SK-N-SH (cell line): ENCODE measurements around the gene GPR82.

Experiments used
- EP300 ChIP-seq, 2 experiments: IDR thresholded peaks; 2 replicates each; pipeline versions ENCODE4 v1.4.0 to v1.6.1; 2012; ENCODE audit warnings: borderline replicate concordance in 1 of 2, low read depth in 1 of 2, low read length in 1 of 2
- NRF1 ChIP-seq: IDR thresholded peaks from 2 replicates; pipeline ENCODE4 v1.6.1; 2012; ENCODE audit warnings: low read depth, mild to moderate bottlenecking, low read length
- RAD21 ChIP-seq: IDR thresholded peaks from 2 replicates; pipeline ENCODE4 v1.6.1; 2012; ENCODE audit warnings: mild to moderate bottlenecking, low read length
- TAF1 ChIP-seq: IDR thresholded peaks from 2 replicates; pipeline ENCODE4 v1.6.1; 2012; ENCODE audit warnings: low read depth, mild to moderate bottlenecking, low read length, moderate library complexity, borderline replicate concordance
- TEAD4 ChIP-seq: IDR thresholded peaks from 2 replicates; pipeline ENCODE4 v1.4.0; 2012; ENCODE audit warnings: mild to moderate bottlenecking, borderline replicate concordance; ENCODE audit not compliant: insufficient read depth
- TF ChIP-seq, protein P1 (sequence below): fragments of 200-600 bp; sonication (generic); IDR thresholded peaks from 2 replicates; pipeline ENCODE4 v1.6.1; 2017; ENCODE audit warnings: antibody characterized with exemption, mild to moderate bottlenecking, moderate library complexity
- TF ChIP-seq, protein P2 (sequence below): fragments of 150-350 bp; IDR thresholded peaks from 2 replicates; pipeline ENCODE4 v1.6.1; 2017; ENCODE audit warnings: antibody characterized with exemption, low read length, low read depth, borderline replicate concordance

DNA sequence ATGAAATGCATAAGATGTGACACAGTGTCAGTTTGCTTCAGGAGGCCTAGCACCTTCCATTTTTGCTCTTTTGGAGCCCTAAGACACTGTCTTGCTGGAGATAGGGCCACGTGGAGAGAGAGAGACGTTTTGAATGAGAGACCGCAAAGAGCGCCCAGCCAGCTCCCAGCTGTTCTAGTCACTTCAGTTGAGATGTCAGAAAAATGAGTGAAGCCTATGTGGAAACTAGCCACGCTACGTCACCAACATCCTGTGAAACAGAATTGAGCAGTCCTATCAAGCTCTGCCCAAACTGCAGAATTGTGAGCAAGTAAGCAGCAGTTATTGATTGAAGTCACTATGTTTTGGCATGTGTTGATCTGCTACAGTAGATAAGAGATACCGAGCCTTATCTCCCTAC is 13.1 kb downstream of the GPR82 start:
- no peak for TF ChIP-seq TEAD4
- TF ChIP-seq EP300 (IDR thresholded peaks at IDR 0.05; ENCODE audit: borderline replicate concordance in 1 of 2, low read depth in 1 of 2, low read length in 1 of 2), result no peak
- TF ChIP-seq, protein P1, sequence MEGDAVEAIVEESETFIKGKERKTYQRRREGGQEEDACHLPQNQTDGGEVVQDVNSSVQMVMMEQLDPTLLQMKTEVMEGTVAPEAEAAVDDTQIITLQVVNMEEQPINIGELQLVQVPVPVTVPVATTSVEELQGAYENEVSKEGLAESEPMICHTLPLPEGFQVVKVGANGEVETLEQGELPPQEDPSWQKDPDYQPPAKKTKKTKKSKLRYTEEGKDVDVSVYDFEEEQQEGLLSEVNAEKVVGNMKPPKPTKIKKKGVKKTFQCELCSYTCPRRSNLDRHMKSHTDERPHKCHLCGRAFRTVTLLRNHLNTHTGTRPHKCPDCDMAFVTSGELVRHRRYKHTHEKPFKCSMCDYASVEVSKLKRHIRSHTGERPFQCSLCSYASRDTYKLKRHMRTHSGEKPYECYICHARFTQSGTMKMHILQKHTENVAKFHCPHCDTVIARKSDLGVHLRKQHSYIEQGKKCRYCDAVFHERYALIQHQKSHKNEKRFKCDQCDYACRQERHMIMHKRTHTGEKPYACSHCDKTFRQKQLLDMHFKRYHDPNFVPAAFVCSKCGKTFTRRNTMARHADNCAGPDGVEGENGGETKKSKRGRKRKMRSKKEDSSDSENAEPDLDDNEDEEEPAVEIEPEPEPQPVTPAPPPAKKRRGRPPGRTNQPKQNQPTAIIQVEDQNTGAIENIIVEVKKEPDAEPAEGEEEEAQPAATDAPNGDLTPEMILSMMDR, result no peak
- TF ChIP-seq TAF1, result no peak
- no peak for TF ChIP-seq RAD21
- TF ChIP-seq NRF1, result no peak
- TF ChIP-seq, protein P2, sequence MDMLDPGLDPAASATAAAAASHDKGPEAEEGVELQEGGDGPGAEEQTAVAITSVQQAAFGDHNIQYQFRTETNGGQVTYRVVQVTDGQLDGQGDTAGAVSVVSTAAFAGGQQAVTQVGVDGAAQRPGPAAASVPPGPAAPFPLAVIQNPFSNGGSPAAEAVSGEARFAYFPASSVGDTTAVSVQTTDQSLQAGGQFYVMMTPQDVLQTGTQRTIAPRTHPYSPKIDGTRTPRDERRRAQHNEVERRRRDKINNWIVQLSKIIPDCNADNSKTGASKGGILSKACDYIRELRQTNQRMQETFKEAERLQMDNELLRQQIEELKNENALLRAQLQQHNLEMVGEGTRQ, result no peak
